GM12878 (cell line): ENCODE results near the gene KDM2A. TPM values are rescaled to one million over a fixed set of nuclear protein-coding genes. Genes with fewer than 3 reads are reported as not detected.

Experiments
- ATAC-seq: fragments of 200-7000 bp; cut with Tn5 transposase; 3 replicates; pipeline ENCODE4 v1.9.1; 2020; ENCODE audit warnings: mild to moderate bottlenecking, moderate library complexity
- BruUV-seq: library from RNA; stranded (reverse); fragments of 400-500 nt; replicated peaks from 2 replicates; lab custom pipeline; 2021; lab: Mats Ljungman, UMichigan
- CTCF ChIA-PET: fragments of 300-600 bp; sonication (Branson Sonifier 250); formaldehyde crosslinking; extraction: SDS; loops from one replicate; lab custom pipeline; 2021; ENCODE audit warnings: inconsistent platforms; lab: Yijun Ruan, JAX
- POLR2A ChIA-PET: fragments of 350-600 bp; formaldehyde crosslinking; extraction: SDS; loops from one replicate; lab custom pipeline; 2021; ENCODE audit warnings: inconsistent platforms; lab: Charles Lee
- RAD21 ChIA-PET: fragments of 300-600 bp; sonication (Branson Sonifier 250); formaldehyde crosslinking; loops from one replicate; lab custom pipeline; 2023; ENCODE audit warnings: antibody characterized with exemption; ENCODE audit not compliant: unreplicated experiment; lab: Charles Lee
- SMC1A ChIA-PET: fragments of 300-600 bp; sonication (Branson Sonifier 250); formaldehyde crosslinking; loops from one replicate; lab custom pipeline; 2023; ENCODE audit not compliant: unreplicated experiment, uncharacterized antibody; lab: Charles Lee
- DNase-seq: peaks from one replicate; pipeline ENCODE4 v3.0.0-alpha.2; 2011; ENCODE audit warnings: low read depth, low spot score
- FAIRE-seq: peaks from 3 replicates; lab custom pipeline; 2011; peaks lifted over from hg19 to GRCh38; lab: Jason Lieb, UNC
- H2AFZ ChIP-seq: 2 replicates; pipeline ENCODE4 v1.6.0; 2011; ENCODE audit warnings: low read depth, low read length, control low read depth; ENCODE audit not compliant: control insufficient read depth
- H3K27ac ChIP-seq: 2 replicates; pipeline ENCODE4 v1.5.1; 2011; ENCODE audit warnings: control low read depth; ENCODE audit not compliant: control insufficient read depth, insufficient read depth
- H3K27me3 ChIP-seq, 2 experiments: replicated peaks in 1 of 2; 2 replicates each; pipeline versions ENCODE4 v1.6.0 to v1.6.1; 2011; ENCODE audit warnings: low read length in 1 of 2; ENCODE audit not compliant: control insufficient read depth in 2 of 2, insufficient read depth in 2 of 2
- H3K36me3 ChIP-seq, 2 experiments: 2 replicates each; pipeline ENCODE4 v1.5.1; 2011; ENCODE audit warnings: low read length in 1 of 2; ENCODE audit not compliant: control insufficient read depth in 2 of 2, insufficient read depth in 2 of 2
- H3K4me1 ChIP-seq: 2 replicates; pipeline ENCODE4 v1.6.1; 2011; ENCODE audit warnings: mild to moderate bottlenecking, low read length, moderate library complexity, mixed read lengths; ENCODE audit not compliant: control insufficient read depth, insufficient read depth
- H3K4me2 ChIP-seq: 2 replicates; pipeline ENCODE4 v1.6.0; 2011; ENCODE audit warnings: control low read depth; ENCODE audit not compliant: control insufficient read depth, insufficient read depth
- H3K4me3 ChIP-seq: fragments of 200-600 bp; sonication (generic); 2 replicates; pipeline ENCODE4 v1.5.1; 2016
- H3K79me2 ChIP-seq: 2 replicates; pipeline ENCODE4 v1.6.0; 2011; ENCODE audit warnings: low read length; ENCODE audit not compliant: control insufficient read depth, insufficient read depth
- H3K9ac ChIP-seq: 2 replicates; pipeline ENCODE4 v1.8.0; 2011; ENCODE audit warnings: low read length, control low read depth, mixed read lengths; ENCODE audit not compliant: control insufficient read depth, insufficient read depth
- H3K9me3 ChIP-seq: replicated peaks from 3 replicates; pipeline ENCODE4 v1.5.1; 2011; ENCODE audit warnings: mild to moderate bottlenecking, low read length; ENCODE audit not compliant: control insufficient read depth, insufficient read depth
- H4K20me1 ChIP-seq: 2 replicates; pipeline ENCODE4 v1.6.0; 2011; ENCODE audit not compliant: control insufficient read depth, insufficient read depth
- BCL11A ChIP-seq: IDR thresholded peaks from 2 replicates; pipeline ENCODE4 v1.6.1; 2011; ENCODE audit warnings: low read depth, low read length
- EGR1 ChIP-seq, 2 experiments: IDR thresholded peaks; 1 replicate in 1 of 2; 2 replicates in 1 of 2; pipeline ENCODE4 v1.6.1; 2011 to 2012; ENCODE audit warnings: low read depth in 2 of 2, low read length in 2 of 2, borderline replicate concordance in 1 of 2, mild to moderate bottlenecking in 1 of 2, moderate library complexity in 1 of 2
- IKZF2 ChIP-seq, 2 experiments: fragments of 450-650 bp; IDR thresholded peaks; 2 replicates each; pipeline ENCODE4 v1.6.1; 2017; ENCODE audit warnings: mild to moderate bottlenecking in 2 of 2, moderate library complexity in 2 of 2
- MEF2B ChIP-seq: fragments of 450-650 bp; IDR thresholded peaks from 2 replicates; pipeline ENCODE4 v1.6.1; 2018; ENCODE audit warnings: mild to moderate bottlenecking, moderate library complexity; ENCODE audit not compliant: partially characterized antibody, poor library complexity, severe bottlenecking
- MYC ChIP-seq: IDR thresholded peaks from 2 replicates; pipeline ENCODE4 v1.6.1; 2011; ENCODE audit warnings: mild to moderate bottlenecking, low read length, moderate library complexity, inconsistent platforms; ENCODE audit not compliant: insufficient read depth, insufficient replicate concordance, insufficient read length, severe bottlenecking
- PAX8 ChIP-seq: fragments of 450-650 bp; IDR thresholded peaks from 2 replicates; pipeline ENCODE4 v1.6.1; 2017; ENCODE audit warnings: mild to moderate bottlenecking, moderate library complexity
- PKNOX1 ChIP-seq: fragments of 450-650 bp; IDR thresholded peaks from 2 replicates; pipeline ENCODE4 v1.6.1; 2016; ENCODE audit warnings: mild to moderate bottlenecking
- POLR2AphosphoS2 ChIP-seq: IDR thresholded peaks from 2 replicates; pipeline ENCODE4 v1.6.1; 2011; ENCODE audit warnings: low read depth, mild to moderate bottlenecking, low read length, improper control_type of control experiment, moderate library complexity
- RELA ChIP-seq: fragments of 450-650 bp; IDR thresholded peaks from 2 replicates; pipeline ENCODE4 v1.8.0; 2014; ENCODE audit warnings: borderline replicate concordance; ENCODE audit not compliant: partially characterized antibody
- SREBF2 ChIP-seq: IDR thresholded peaks from 2 replicates; pipeline ENCODE4 v1.6.1; 2012; ENCODE audit warnings: mild to moderate bottlenecking, low read length
- STAT3 ChIP-seq: IDR thresholded peaks from 2 replicates; pipeline ENCODE4 v1.6.1; 2011; ENCODE audit warnings: low read depth, low read length, improper control_type of control experiment
- SUPT20H ChIP-seq: IDR thresholded peaks from 2 replicates; pipeline ENCODE4 v1.6.1; 2011; ENCODE audit warnings: low read depth, mild to moderate bottlenecking, low read length, moderate library complexity, borderline replicate concordance; ENCODE audit not compliant: control insufficient read depth
- SUZ12 ChIP-seq: fragments of 200-600 bp; sonication (generic); IDR thresholded peaks from one replicate; pipeline ENCODE4 v1.6.1; 2018; ENCODE audit warnings: antibody characterized with exemption, mild to moderate bottlenecking; ENCODE audit not compliant: unreplicated experiment
- ZBED1 ChIP-seq: IDR thresholded peaks from 2 replicates; pipeline ENCODE4 v1.6.1; 2016; ENCODE audit warnings: borderline replicate concordance
- ZBTB40 ChIP-seq: fragments of 450-650 bp; IDR thresholded peaks from 2 replicates; pipeline ENCODE4 v1.6.1; 2016; ENCODE audit warnings: mild to moderate bottlenecking, moderate library complexity, borderline replicate concordance
- ZNF24 ChIP-seq: fragments of 450-650 bp; IDR thresholded peaks from 2 replicates; pipeline ENCODE4 v1.6.1; 2017; ENCODE audit warnings: antibody characterized with exemption, mild to moderate bottlenecking
- ZNF622 ChIP-seq: fragments of 450-650 bp; IDR thresholded peaks from 2 replicates; pipeline ENCODE4 v1.6.1; 2017; ENCODE audit warnings: mild to moderate bottlenecking, inconsistent platforms
- WGBS: methylation state at CpG from one replicate; pipeline ENCODE4 v1.1.6; 2016; ENCODE audit warnings: low lambda C conversion rate; ENCODE audit not compliant: insufficient replicate concordance, insufficient coverage; ENCODE audit errors: missing lambda C conversion rate; 5-methylcytosine and 5-hydroxymethylcytosine counted together
- in situ Hi-C: fragments of 300-500 bp; cut with MboI; formaldehyde crosslinking; loops from 9 replicates; pipeline ENCODE4 v1.14.3; 2018; ENCODE audit warnings: mixed read lengths
- intact Hi-C: fragments of 100-400 bp; cut with micrococcal nuclease; formaldehyde crosslinking; loops from one replicate; pipeline ENCODE4 v1.14.2; 2022; ENCODE audit not compliant: unreplicated experiment
- polyA plus RNA-seq, 11 experiments: library from polyadenylated mRNA; depleted of rRNA in 4 of 11; unstranded in 6 of 11; stranded (reverse) in 5 of 11; fragments of >200 nt; fragmentation: Nextera tagmentation in 4 of 11; fragmentation: Illumina TruSeq in 1 of 11; extraction: Ambion mirVana in 4 of 11; extraction: Trizol in 1 of 11; gene quantifications; 1 replicate in 1 of 11; 2 replicates in 10 of 11; pipeline versions ENCODE4 v1.2.1 to v1.2.3, GENCODE V29; 2011 to 2016; ENCODE audit warnings: inconsistent platforms in 2 of 11, missing spikeins in 2 of 11, low read depth in 1 of 11
- total RNA-seq, 4 experiments: library from RNA; depleted of rRNA in 3 of 4; stranded (reverse); fragments of >200 nt in 3 of 4; fragmentation: Illumina TruSeq in 1 of 4; extraction: Trizol in 1 of 4; gene quantifications; 2 replicates each; pipeline versions ENCODE4 v1.2.1 to v1.2.3, GENCODE V29; 2013 to 2021
- TF ChIP-seq, protein P1 (sequence below): fragments of 450-650 bp; IDR thresholded peaks from 2 replicates; pipeline ENCODE4 v1.6.1; 2016; ENCODE audit warnings: mild to moderate bottlenecking

Gene KDM2A
- total and polyA plus RNA-seq, 10 of the 15 experiments (the other 5 are each of a cell fraction or from before 2014, with no cell fraction given): 10.5 to 69.3 (median 41.6) TPM

DNA sequence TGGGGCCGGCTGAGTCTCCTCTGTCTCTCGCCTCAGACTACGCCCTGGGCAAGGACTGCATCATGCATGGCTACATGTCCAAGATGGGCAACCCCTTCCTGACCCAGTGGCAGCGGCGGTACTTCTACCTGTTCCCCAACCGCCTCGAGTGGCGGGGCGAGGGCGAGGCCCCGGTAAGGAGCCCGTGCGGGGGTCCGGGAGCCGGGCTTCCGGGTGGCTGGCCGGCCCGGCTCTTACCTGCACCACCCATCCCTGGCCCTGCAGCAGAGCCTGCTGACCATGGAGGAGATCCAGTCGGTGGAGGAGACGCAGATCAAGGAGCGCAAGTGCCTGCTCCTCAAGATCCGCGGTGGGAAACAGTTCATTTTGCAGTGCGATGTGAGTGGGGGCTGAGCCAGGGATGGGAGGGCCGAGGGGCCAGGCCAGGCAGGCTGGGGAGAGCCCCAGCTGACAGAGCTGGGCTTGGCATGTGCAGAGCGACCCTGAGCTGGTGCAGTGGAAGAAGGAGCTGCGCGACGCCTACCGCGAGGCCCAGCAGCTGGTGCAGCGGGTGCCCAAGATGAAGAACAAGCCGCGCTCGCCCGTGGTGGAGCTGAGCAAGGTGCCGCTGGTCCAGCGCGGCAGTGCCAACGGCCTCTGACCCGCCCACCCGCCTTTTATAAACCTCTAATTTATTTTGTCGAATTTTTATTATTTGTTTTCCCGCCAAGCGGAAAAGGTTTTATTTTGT is 165.9 kb downstream of the KDM2A start:
- TF ChIP-seq ZBED1 (no peak), PAX8 (no peak), RELA (no peak), SUZ12 (no peak), MYC (no peak), MEF2B (no peak), ZBTB40 (no peak), EGR1 (IDR thresholded peaks at IDR 0.05; ENCODE audit: borderline replicate concordance in 1 of 2, low read depth in 2 of 2, low read length in 2 of 2) (no peak), POLR2AphosphoS2 (no peak), ZNF24 (no peak), ZNF622 (no peak), PKNOX1 (no peak), SUPT20H (no peak), IKZF2 (IDR thresholded peaks at IDR 0.05) (no peak), BCL11A (no peak), STAT3 (no peak), SREBF2 (no peak)
- TF ChIP-seq, protein P1, sequence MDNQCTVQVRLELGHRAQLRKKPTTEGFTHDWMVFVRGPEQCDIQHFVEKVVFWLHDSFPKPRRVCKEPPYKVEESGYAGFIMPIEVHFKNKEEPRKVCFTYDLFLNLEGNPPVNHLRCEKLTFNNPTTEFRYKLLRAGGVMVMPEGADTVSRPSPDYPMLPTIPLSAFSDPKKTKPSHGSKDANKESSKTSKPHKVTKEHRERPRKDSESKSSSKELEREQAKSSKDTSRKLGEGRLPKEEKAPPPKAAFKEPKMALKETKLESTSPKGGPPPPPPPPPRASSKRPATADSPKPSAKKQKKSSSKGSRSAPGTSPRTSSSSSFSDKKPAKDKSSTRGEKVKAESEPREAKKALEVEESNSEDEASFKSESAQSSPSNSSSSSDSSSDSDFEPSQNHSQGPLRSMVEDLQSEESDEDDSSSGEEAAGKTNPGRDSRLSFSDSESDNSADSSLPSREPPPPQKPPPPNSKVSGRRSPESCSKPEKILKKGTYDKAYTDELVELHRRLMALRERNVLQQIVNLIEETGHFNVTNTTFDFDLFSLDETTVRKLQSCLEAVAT: no peak
- Histone ChIP-seq H3K9me3 (no peaks in the 10 kb centered on the region), H2AFZ (no peak overlapping the region), H3K4me3 (no peak overlapping the region), H3K27me3 (no peaks in the 10 kb centered on the region), H3K79me2 (peaks cover 10% of the 10 kb centered on the region), H4K20me1 (no peaks in the 10 kb centered on the region), H3K27ac (no peak overlapping the region), H3K9ac (no peak overlapping the region), H3K36me3 (peaks cover 17 to 63% of the 10 kb centered on the region in 2 experiments; a peak in 3 of 4 replicates), H3K4me2 (no peak overlapping the region), H3K4me1 (peaks cover 18% of the 10 kb centered on the region)
- in situ Hi-C loops (no loop called here), intact Hi-C loops (no loop called here)
- RAD21 ChIA-PET: no interaction called here
- CTCF ChIA-PET: no interaction called here
- BruUV-seq: no TSS peak
- no peak for FAIRE-seq
- WGBS: 92% methylated on average over 43 of the region's 45 CpGs
- ATAC-seq: no peak
- DNase-seq: no peak
- SMC1A ChIA-PET: no interaction called here
- POLR2A ChIA-PET: no interaction called here
